SK-N-SH treated with all-trans-retinoic acid at 6 μM for 48 hours (cell line): ENCODE results near the gene NIP7.

Source experiments
- RARB ChIP-seq: fragments of 250-450 bp; sonication (Bioruptor Pico); IDR thresholded peaks from 2 replicates; pipeline ENCODE4 v1.8.0; 2021; ENCODE audit warnings: mild to moderate bottlenecking, moderate library complexity
- ZC3H10 ChIP-seq: fragments of 250-450 bp; sonication (Bioruptor Pico); IDR thresholded peaks from 2 replicates; pipeline ENCODE4 v1.5.1; 2021; ENCODE audit warnings: mild to moderate bottlenecking, moderate library complexity

DNA sequence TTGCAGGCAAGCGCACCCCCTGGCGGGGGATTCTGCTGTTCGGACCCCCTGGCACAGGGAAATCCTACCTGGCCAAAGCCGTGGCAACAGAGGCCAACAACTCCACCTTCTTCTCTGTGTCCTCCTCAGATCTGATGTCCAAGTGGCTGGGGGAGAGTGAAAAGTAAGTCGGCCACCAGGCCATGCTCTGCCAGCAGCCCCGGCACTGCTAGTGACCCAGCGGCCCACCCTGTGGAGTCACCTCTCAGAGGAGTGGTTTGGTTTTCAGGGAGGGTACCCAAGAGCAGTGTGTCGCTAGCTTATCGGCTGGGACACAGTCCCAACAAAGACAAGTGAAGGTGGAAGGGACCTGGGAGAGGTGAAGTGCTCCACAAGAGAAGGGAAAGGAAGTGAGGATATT lies 20.2 kb upstream of the NIP7 start:
- TF ChIP-seq RARB (CRISPR knock-in tag), result no peak
- no peak for TF ChIP-seq ZC3H10 (CRISPR knock-in tag)
